Right ventricle myocardium inferior (tissue), 1 donor: ENCODE data around the gene SPOUT1. TPM values are rescaled to one million over a fixed set of nuclear protein-coding genes. Genes with fewer than 3 reads are reported as not detected.

Source experiments
- ATAC-seq: fragments of 200-7000 bp; cut with Tn5 transposase; one replicate; pipeline ENCODE4 v1.9.1; 2020; ENCODE audit warnings: mild to moderate bottlenecking, moderate library complexity
- DNase-seq: peaks from one replicate; pipeline ENCODE4 v3.0.0; 2021; ENCODE audit errors: missing footprints
- intact Hi-C: fragments of 100-400 bp; cut with DNase I; formaldehyde crosslinking; loops from one replicate; pipeline ENCODE4 v1.11.0; 2022
- total RNA-seq: library from RNA; stranded (reverse); fragmentation: NEBNext Ultra II Directional; extraction: Animal tissue kit (Norgen Biotek cat#: 25700); gene quantifications from one replicate; pipeline ENCODE4 v1.2.1, GENCODE V29; 2021
- donor health status: DM: no; HTN: yes; CAD: no; lungs with severe emphysema.

SPOUT1 gene
- total RNA-seq, 1 donor from 2014 or later: 17.4 TPM

DNA sequence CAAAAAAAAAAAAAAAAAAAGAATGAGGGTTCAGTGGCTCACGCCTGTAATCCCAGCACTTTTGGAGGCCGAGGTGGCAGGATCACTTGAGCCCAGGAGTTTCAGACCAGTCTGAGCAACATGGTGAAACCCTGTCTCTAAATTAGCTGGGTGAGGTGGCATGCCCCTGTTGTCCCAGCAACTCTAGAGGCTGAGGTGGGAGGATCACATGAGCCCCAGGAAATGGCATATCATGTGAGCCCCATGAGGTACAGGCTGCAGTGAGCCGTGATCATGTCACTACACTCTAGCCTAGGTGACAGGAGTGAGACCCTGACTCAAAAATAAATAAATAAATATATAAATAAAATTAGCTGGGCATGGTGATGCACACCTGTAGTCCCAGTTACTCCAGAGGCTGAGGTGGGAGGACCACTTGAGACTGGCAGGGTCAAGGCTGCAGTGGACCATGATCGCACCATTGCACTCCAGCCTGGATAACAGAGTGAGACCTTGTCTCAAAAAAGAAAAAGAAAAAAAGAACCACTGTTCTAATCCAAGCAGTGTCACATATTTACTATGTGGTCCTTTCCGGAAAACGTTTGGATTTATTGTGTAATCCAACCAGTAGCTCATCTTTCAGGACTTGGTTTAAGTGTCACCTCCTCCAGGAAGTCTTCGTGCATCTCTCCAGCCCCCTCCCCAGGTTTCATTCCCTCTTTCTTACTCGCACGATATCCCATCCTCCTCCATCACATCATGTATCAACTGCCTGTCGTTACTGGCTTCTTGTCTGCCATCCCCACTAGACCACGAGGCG lies 12.3 kb upstream of the SPOUT1 start:
- intact Hi-C loops: no loop called here
- no peak for ATAC-seq
- DNase-seq: no peak

DNA sequence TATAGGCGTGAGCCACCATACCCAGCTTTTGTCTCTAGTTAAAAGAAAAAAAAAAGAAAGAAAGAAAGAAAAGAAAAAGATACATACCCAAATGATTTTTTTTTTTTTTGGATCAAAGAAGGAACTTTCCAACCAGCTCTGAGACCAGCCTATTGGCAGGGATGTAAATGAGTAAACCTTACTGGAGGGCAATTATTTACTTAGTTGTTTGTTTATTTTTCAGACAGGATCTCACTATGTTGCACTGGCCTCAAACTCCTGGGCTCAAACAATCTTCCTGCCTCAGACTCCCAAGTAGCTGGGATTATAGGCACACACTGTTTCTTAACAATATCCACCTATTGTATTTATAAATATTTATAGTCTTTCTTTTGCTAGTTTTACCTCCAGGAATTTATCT lies 10.9 kb upstream of the SPOUT1 start:
- DNase-seq (no peak), ATAC-seq (no peak)
- intact Hi-C loops: no loop called here

DNA sequence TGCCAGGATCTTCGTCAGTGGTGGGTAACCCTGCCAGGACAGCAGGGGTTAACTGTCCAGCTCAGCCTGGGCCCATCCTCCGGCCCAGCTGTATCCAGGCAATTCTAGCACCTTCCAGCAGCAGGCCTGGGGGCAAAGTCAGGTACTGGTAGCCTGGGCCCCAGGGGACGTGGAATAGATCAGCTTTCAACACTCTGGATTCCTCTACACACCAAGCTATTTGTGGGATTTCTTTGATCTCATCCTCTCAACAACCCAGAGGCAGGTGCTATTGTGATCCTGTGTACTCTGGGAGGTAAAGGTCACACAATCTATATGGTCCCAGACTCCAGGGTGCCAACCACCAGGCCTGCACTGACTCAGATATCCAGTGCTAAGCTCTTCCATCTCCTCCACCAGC lies 8.7 kb upstream of the SPOUT1 start:
- no peak for ATAC-seq
- intact Hi-C loops: no loop called here
- DNase-seq: no peak

DNA sequence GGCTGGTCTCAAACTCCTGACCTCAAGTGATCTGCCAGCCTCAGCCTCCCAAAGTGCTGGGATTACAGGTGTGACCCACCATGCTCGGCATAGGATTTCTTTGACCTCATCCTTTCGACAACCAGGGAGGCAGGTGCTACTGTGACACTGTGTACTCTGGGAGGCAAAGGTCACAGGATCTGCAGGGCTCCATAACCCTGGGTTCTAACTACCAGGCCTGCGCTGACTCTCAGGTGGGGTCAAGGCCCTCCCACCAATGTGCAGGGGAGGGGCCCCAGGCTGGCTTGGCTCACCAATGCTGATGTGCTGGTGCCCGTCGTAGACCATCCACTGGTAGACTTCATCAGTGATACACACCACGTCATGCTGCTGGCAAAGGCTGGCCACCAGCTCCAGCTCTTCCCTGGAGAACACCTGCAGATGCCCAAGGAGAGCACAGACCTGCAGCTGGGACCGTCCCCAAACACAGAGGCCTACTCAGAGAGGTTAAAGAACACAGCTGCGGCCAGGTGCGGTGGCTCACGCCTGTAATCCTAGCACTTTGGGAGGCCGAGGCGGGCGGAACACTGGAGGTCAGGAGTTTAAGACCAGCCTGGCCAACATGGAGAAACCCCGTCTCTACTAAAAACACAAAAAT lies 7.0 kb upstream of the SPOUT1 start:
- no peak for DNase-seq
- ATAC-seq: no peak
- intact Hi-C loops: no loop called here

DNA sequence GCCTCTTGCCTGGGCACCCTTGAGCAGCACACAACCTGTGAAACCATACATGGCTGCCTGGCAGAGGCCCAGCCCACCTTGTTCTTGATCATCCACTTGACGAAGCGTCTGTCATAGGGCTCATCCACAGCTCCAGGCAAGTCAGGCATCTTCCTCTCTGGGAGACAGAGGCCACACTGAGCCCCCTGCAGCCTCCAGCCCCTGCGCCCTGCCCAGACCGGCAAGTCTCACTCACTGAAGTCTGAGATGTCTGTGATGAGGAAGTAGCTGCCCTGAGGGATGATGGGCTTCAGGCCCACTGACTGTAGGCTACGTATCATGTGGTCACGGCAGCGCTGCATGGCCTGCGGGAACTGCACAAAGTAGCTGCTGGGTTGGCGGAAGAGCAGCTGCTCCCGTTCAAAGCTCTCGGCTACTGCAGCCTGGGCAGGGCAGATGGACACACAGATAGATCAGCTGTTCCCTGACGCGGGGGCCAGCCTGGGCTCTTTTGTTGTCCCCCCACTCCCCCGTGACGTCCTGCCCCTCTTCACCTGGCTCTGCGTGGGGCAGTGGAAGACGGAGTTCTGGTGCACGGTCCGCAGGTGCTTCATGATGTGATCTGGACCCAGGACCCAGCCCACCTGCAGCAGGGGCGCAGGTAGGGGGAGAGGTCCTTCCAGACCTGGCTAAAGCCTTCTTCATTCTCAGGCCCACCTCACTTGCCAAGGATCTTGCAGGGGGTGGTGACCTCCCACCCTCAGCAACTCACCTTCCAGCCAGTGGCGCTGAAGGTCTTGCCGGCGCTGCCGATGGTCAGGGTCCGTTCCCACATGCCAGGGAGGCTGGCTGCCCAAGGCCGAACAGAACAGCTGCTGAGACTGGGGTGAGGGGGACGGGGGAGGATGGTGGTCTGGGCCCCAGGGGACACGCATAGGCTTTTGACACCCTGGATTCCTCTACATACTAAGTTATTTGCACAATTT lies 5.9 kb upstream of the SPOUT1 start:
- no peak for DNase-seq
- intact Hi-C loops: no loop called here
- ATAC-seq: no peak

DNA sequence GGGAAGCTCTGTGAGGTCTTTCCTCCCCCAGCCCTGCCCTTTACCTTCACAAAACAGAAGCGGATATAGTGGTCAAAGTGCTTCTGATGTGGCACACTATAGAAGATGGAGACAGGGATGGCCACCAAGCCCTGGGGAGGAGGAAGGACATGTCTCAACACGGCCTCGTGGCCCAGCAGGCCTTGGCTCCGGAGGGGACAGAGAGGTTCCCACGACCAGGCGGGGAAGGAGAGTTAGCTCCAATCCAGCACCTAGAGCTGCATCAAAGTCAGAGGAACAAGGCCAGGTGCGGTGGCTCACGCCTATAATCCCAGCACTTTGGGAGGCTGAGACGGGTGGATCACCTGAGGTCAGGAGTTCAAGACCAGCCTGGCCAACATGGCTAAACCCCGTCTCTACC lies 4.1 kb upstream of the SPOUT1 start:
- peak; percentile 6 for DNase-seq
- intact Hi-C loops: no loop called here
- ATAC-seq: no peak

DNA sequence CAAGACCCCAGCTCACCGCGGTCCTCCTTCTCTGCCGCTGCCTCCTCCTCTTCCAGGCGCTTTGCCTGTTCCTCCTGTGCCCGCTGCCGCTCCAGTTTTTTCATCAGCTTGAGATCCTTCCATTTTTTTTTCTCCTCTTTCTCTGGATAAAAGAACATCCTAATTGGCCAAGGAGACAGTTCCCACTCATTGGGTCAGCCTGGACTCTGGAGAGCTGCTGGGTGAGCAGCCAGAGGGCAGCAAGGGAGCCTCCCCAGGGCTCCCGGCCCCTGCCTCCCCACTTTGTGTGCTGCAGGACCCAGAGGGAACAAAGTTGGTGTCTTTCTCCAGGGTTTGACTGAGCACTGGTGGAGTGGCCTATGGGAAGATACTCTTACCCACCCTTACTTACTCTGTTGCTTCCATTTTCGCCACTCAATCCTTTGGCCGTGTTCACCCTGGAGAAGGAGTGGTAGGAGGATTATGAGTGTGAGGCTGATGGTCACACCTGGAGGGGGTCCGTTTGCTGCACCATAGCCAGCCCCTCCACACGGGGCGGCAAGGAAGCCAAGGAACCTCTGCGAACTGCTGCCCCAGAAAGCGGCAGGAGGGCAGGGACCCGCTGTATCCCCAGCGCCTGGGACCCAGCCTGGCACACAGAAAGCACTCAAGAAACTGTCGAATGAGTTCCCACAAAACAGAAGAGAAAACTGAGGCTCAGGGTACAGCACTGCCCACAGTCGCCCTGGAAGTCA lies 708 bp downstream of the SPOUT1 start:
- ATAC-seq (no peak), DNase-seq (no peak)
- intact Hi-C loops: no loop called here

DNA sequence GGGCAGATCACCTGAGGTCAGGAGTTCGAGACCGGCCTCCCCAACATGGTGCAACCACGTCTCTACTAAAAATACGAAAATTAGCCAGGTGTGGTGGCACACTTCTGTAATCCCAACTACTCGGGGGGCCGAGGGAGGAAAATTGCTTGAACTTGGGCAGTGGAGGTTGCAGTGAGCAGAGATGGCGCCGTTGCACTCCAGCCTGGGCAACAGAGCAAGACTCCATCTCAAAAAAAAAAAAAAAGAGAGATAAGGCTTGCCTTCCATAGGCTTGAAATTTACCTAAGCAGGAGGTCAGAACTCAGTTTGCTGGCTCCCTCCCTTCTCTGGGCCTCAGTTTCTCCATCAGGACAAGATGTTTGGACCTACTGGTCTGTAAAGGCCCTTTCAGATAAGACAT lies 1.3 kb downstream of the SPOUT1 start:
- DNase-seq (no peak), ATAC-seq (no peak)
- intact Hi-C loops: no loop called here

DNA sequence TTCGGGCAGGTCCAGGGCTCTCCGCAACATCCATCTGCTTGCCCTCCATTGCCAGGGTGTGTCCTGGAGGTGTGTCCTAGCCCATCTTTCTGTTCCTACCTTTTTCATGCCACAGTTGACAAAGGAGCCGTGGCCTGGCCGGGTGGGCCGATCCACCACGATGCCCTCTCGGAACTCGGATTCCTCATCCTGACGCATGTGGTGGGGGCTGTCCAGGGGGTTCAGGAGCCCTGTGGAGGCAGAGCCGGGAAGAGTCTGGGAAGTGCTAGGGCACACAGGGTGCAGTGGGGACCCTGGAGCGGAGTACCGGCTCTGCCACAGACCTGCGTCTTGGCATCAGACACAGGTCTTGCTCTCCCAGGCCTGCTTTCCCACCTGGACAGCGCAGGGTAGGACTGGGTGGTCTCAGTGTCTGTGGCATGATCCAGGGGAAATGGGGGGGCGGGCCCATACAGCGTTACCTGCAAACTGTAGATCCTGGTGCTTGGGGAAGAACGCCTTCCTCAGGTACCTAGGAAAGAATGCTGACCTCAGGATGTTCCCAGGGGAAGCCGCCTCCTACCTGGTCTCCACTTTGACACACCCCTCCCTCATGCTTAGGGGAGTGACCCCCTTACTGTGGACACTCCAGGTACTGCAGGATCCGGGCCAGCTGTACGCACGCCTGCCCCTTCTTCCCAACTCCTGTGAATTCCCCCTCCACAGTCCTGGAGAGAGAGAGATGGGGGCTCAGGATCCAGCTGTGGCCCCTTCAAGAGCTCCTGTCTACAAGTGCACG lies 3.5 kb downstream of the SPOUT1 start:
- peak; percentile 22 for DNase-seq
- no peak for ATAC-seq
- intact Hi-C loops: no loop called here

DNA sequence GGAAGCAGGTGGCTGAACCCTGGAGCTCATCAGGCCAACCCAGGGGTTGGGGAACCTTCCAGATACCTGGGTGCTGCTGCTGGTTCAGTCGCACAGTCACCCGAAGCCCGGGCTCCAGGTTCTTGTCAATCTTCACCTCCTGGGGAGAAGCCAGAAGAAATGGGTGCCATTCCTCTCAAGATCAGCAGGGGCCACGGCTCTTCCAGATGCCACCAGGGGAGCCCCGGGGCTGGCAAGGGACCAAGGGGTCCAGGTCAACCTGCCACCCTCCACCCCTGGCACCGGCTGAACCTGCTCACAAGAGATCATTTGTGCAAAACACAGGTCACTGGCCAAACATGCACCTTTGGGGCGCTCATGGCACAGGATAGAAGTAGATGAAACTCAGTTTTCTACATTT lies 4.7 kb downstream of the SPOUT1 start:
- intact Hi-C loops: no loop called here
- DNase-seq (peak; percentile 22), ATAC-seq (no peak)

DNA sequence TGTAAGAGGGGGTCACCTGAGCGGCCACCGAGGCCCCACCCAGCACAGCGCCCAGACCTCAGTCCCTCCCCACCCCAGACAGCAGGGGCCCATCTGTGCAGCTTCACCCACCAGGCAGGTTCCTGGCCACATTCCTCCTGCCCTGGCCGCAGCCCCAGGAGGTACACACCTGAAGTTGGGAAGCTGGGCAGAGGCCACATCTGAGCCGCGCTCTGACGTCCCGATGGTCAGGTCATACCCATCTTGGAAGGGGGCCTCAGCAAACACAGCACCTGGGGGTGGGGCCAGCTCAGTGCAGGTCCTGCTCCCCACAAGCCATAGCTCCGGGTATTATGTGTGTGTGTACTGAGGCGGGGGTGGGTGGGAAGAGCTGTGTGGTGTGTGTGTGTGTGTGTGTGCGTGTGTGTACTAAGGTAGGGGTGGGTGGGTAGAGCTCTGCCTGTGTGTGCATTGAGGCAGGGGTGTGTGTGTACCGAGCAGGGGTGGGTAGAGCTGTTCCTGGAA lies 5.6 kb downstream of the SPOUT1 start:
- ATAC-seq (no peak), DNase-seq (peak; percentile 13)
- intact Hi-C loops: no loop called here

DNA sequence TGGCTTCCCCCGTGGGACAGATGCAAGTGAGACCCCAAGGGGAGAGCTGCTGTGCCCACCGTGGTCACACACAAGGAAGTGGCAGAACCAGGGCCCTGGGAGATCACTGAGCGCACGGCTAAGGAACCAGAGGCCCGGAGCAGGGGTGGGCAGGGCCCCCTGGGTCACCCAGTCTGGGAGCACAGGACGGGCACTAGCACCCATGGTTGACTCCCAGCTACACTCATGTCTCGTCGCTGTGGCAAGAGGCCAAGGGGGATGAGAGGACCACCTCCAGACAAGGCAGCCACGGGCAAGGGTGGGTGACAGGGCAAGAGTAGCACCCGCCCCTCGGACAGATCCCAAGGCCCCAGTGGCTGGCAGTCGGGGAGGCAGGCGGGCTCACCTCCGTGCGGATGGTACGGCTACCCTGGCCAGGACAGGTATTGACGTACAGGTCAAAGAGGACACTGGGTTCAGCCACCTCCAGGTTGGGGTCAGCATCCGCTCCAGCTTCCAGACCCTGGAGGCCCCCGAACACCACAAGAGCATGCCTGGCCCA lies 6.2 kb downstream of the SPOUT1 start:
- no peak for ATAC-seq
- intact Hi-C loops: no loop called here
- DNase-seq: peak; percentile 63

DNA sequence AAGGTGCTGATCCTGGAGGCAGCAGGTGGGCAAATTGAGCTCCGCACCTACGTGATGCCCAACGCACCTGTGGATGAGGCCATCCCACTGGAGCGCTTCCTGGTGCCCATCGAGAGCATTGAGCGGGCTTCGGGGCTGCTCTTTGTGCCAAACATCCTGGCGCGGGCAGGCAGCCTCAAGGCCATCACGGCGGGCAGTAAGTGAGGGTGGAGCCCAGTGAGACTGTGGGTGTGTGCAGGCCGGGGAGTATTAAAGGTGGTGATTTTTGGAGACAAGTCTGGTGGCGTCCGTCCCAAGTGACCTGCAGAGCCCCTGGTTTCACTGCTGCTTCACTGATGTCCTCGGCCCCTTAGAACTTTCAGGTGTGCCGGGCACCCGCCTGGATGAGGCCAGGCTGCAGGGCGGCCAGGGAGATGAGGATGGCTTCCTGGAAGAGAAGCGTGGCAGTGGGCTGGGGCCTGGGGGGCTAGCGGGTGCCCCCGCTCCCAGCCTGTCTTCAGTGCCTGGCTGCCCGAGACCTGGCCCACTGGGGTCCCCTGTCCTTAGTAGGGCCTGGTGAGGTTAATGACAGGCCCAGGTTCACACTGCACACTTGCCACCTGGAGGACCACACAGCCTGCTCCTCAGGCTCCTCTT lies 7.1 kb downstream of the SPOUT1 start:
- intact Hi-C loops: no loop called here
- ATAC-seq: no peak
- DNase-seq: peak; percentile 25

DNA sequence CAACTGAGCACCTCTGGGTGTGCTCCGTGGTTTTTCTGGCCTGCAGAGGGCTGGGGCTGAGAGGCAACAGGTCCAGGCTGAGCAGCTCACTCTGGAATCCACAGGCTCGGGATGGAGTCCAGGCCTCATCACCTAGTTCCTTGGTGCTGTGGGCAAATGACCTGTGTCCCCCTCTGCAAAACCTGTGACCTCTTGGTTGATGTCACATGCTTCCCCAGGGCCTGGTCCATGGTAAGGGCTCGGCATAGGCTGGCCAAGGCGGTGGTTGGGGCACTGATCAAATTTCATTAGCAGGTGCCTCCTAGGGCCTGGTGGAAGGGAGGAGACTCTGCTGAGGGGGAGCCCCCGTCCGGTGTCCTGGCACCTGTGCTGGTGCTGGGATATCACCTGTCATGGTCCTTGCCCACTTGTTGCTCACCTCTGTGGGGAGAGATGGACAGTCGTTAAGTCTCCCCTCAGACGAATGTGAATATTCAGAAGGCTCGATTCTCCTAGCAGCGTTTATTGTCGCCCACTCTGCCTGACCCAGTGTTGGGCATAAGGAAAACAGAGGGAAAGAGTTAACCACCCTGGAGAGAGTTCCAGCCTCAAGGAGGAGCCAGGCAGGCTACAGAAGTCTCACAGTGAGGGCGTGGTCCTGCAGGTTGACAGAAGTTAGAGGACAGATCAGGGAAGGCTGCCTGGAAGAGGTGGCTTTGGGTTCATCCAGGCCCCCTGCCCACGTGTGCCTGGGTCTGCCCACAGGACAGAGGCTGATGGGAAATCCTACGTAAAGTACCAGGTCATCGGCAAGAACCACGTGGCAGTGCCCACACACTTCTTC lies 7.8 kb downstream of the SPOUT1 start:
- no peak for ATAC-seq
- peak; percentile 26 for DNase-seq
- intact Hi-C loops: no loop called here

DNA sequence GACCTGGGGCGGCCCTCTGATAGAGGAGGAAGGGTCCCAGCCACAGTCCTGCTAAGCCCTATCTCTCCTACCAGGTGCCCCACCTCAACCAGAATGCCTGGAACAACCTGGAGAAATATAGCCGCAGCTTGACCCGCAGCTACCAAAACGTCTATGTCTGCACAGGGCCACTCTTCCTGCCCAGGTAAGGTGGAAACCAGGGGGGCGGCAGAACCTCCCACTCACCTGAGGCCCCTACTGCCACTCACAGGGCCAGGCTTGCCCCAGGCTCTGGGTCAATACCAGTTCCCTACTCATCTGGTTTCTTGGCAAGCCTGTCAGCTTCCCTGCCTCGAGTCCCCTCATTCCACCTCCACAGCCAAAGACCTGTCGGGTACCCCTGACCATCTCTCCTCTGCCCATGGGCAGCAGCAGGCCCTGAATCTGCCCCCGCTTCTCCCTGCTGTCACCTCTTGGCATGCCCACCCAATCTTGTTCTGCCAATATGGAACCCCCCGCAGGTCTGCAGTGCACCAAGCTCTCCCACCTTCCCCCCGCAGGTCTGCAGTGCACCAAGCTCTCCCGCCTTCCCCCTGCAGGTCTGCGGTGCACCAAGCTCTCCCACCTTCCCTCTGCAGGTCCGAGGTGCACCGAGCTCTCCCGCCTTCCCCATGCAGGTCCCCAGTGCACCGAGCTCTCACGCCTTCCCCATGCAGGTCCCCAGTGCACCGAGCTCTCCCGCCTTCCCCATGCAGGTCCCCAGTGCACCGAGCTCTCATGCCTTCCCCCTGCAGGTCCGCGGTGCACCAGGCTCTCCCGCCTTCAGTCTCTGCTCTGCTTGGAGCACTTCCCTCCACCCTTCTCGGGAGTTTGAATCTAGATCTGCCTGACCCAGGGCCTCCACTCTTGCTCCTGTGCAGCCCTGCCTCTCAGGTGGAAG lies 8.7 kb downstream of the SPOUT1 start:
- no peak for ATAC-seq
- peak; percentile 50 for DNase-seq
- intact Hi-C loops: no loop called here
